MM.1S (cell line): Measurements from ENCODE around the gene DNAJB1.
A peak's percentile ranks its signal among the peaks of the same experiment; 100 is the strongest.
"Not testable (repeated sequence)": the region's sequence is repeated elsewhere in the genome, so short reads cannot be mapped to it uniquely, and the experiment has no call there.

ENCODE experiments used
- DNase-seq: peaks from one replicate; pipeline ENCODE4 v3.0.0-alpha.2; 2015
- H2AFZ ChIP-seq: fragments of 300-600 bp; sonication (generic); 2 replicates; pipeline ENCODE4 v1.6.0; 2016; ENCODE audit warnings: antibody characterized with exemption, low read length
- H3F3A ChIP-seq: fragments of 300-600 bp; sonication (generic); 2 replicates; pipeline ENCODE4 v1.6.1; 2016; ENCODE audit warnings: mild to moderate bottlenecking, antibody characterized with exemption, low read length, moderate library complexity, mixed read lengths; ENCODE audit not compliant: insufficient read depth
- H3K27ac ChIP-seq: fragments of 300-600 bp; sonication (generic); 2 replicates; pipeline ENCODE4 v1.5.1; 2016; ENCODE audit warnings: mild to moderate bottlenecking, low read length
- H3K27me3 ChIP-seq: fragments of 300-600 bp; sonication (generic); replicated peaks from 2 replicates; pipeline ENCODE4 v1.6.0; 2016; ENCODE audit warnings: low read length; ENCODE audit not compliant: insufficient read depth
- H3K36me3 ChIP-seq: fragments of 300-600 bp; sonication (generic); replicated peaks from 2 replicates; pipeline ENCODE4 v1.6.1; 2016; ENCODE audit warnings: mild to moderate bottlenecking, low read length, mixed read lengths; ENCODE audit not compliant: insufficient read depth
- H3K4me1 ChIP-seq: fragments of 300-600 bp; sonication (generic); 2 replicates; pipeline ENCODE4 v1.6.1; 2016; ENCODE audit warnings: low read length, mixed read lengths
- H3K4me2 ChIP-seq: fragments of 300-600 bp; sonication (generic); 2 replicates; pipeline ENCODE4 v1.6.0; 2016; ENCODE audit warnings: low read depth, low read length
- H3K4me3 ChIP-seq: fragments of 300-600 bp; sonication (generic); 2 replicates; pipeline ENCODE4 v1.5.1; 2016; ENCODE audit warnings: low read length, mixed read lengths
- H3K79me2 ChIP-seq: fragments of 300-600 bp; sonication (generic); 2 replicates; pipeline ENCODE4 v1.6.1; 2016; ENCODE audit warnings: mixed run types, low read length, mixed read lengths
- H3K9ac ChIP-seq: fragments of 300-600 bp; sonication (generic); 2 replicates; pipeline ENCODE4 v1.6.1; 2016; ENCODE audit warnings: low read length, mixed read lengths
- H3K9me2 ChIP-seq: fragments of 300-600 bp; sonication (generic); replicated peaks from 2 replicates; pipeline ENCODE4 v1.6.1; 2016; ENCODE audit warnings: mild to moderate bottlenecking, low read length, mixed read lengths; ENCODE audit not compliant: insufficient read depth
- H3K9me3 ChIP-seq: fragments of 300-600 bp; sonication (generic); replicated peaks from 2 replicates; pipeline ENCODE4 v1.6.1; 2016; ENCODE audit warnings: mild to moderate bottlenecking, low read length, mixed read lengths; ENCODE audit not compliant: insufficient read depth
- H4K20me1 ChIP-seq: fragments of 300-600 bp; sonication (generic); 2 replicates; pipeline ENCODE4 v1.6.1; 2016; ENCODE audit warnings: mild to moderate bottlenecking, low read length, moderate library complexity, mixed read lengths; ENCODE audit not compliant: insufficient read depth
- EZH2 ChIP-seq: fragments of 300-600 bp; sonication (generic); optimal IDR thresholded peaks from 2 replicates; pipeline ENCODE3; 2017; ENCODE audit warnings: low read depth, mild to moderate bottlenecking, antibody characterized with exemption, low read length, mixed read lengths
- EZH2phosphoT487 ChIP-seq: fragments of 300-600 bp; sonication (generic); IDR thresholded peaks from 2 replicates; pipeline ENCODE4 v1.6.1; 2018; ENCODE audit warnings: antibody characterized with exemption, low read length
- TF ChIP-seq, protein P1 (sequence below): fragments of 300-600 bp; sonication (generic); IDR thresholded peaks from 2 replicates; pipeline ENCODE4 v1.5.1; 2016; ENCODE audit warnings: antibody characterized with exemption, low read length, mixed read lengths

Gene DNAJB1

GRCh38 chr19:14510311-14511228, 7.6 kb downstream of the DNAJB1 start:
- Histone ChIP-seq H3K9me3 (no peaks in the 10 kb centered on the region), H3K79me2 (peaks cover 12% of the 10 kb centered on the region), H3K4me3 (no peak overlapping the region), H3K27ac (no peak overlapping the region), H3K36me3 (peaks cover 12% of the 10 kb centered on the region), H2AFZ (no peak overlapping the region), H3K9ac (no peak overlapping the region), H3F3A (peaks cover 28% of the 10 kb centered on the region), H3K27me3 (no peaks in the 10 kb centered on the region), H3K9me2 (no peaks in the 10 kb centered on the region), H3K4me1 (peaks cover 14% of the 10 kb centered on the region; the same call in 1 of the 2 replicates), H3K4me2 (no peak overlapping the region), H4K20me1 (0 out of 2 replicates have a peak, but pooled peaks cover 8% of the 10 kb centered on the region)
- no peak for DNase-seq
- TF ChIP-seq EZH2phosphoT487 (no peak), EZH2 (no peak)
- TF ChIP-seq, protein P1, sequence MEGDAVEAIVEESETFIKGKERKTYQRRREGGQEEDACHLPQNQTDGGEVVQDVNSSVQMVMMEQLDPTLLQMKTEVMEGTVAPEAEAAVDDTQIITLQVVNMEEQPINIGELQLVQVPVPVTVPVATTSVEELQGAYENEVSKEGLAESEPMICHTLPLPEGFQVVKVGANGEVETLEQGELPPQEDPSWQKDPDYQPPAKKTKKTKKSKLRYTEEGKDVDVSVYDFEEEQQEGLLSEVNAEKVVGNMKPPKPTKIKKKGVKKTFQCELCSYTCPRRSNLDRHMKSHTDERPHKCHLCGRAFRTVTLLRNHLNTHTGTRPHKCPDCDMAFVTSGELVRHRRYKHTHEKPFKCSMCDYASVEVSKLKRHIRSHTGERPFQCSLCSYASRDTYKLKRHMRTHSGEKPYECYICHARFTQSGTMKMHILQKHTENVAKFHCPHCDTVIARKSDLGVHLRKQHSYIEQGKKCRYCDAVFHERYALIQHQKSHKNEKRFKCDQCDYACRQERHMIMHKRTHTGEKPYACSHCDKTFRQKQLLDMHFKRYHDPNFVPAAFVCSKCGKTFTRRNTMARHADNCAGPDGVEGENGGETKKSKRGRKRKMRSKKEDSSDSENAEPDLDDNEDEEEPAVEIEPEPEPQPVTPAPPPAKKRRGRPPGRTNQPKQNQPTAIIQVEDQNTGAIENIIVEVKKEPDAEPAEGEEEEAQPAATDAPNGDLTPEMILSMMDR, result no peak

GRCh38 chr19:14507704-14508542, 10.3 kb downstream of the DNAJB1 start:
- H3K4me1 ChIP-seq, result peaks cover 14% of the 10 kb centered on the region; the same call in 1 of the 2 replicates
- H3K9ac ChIP-seq, result no peak overlapping the region
- no peaks in the 10 kb centered on the region for H3K9me3 ChIP-seq

GRCh38 chr19:14505488-14506239, 12.5 kb downstream of the DNAJB1 start:
- Histone ChIP-seq H3K9ac (no peak overlapping the region), H4K20me1 (no peaks in the 10 kb centered on the region), H3K27me3 (0 out of 2 replicates have a peak, but pooled peaks cover 5% of the 10 kb centered on the region), H3K79me2 (no peaks in the 10 kb centered on the region), H3K9me3 (no peaks in the 10 kb centered on the region), H3K4me3 (no peak overlapping the region), H3K9me2 (no peaks in the 10 kb centered on the region), H3F3A (peaks cover 5% of the 10 kb centered on the region; the same call in 1 of the 2 replicates), H3K36me3 (no peaks in the 10 kb centered on the region), H3K4me2 (no peak overlapping the region), H3K4me1 (peaks cover 14% of the 10 kb centered on the region; the same call in 1 of the 2 replicates), H3K27ac (no peak overlapping the region), H2AFZ (no peak overlapping the region)
- TF ChIP-seq, protein P1, result peak; percentile 52
- TF ChIP-seq EZH2, result no peak
- no peak for DNase-seq

More at GRCh38 chr19:14507704-14508542, 10.3 kb downstream of the DNAJB1 start:
- no peaks in the 10 kb centered on the region for H3K36me3 ChIP-seq
- H3K4me2 ChIP-seq, result no peak overlapping the region
- peaks cover 7% of the 10 kb centered on the region for H3F3A ChIP-seq
- H3K79me2 ChIP-seq, result no peaks in the 10 kb centered on the region
- no peak for DNase-seq
- H2AFZ ChIP-seq, result no peak overlapping the region
- H3K27me3 ChIP-seq, result no peaks in the 10 kb centered on the region
- H3K4me3 ChIP-seq, result no peak overlapping the region
- no peak overlapping the region; the same call in 1 of the 2 replicates for H3K27ac ChIP-seq
- no peaks in the 10 kb centered on the region for H4K20me1 ChIP-seq
- H3K9me2 ChIP-seq, result no peaks in the 10 kb centered on the region
- TF ChIP-seq, protein P1, result no peak
- TF ChIP-seq EZH2phosphoT487 (no peak), EZH2 (no peak)

- H3K4me3 ChIP-seq, DNase-seq, H3K4me2 ChIP-seq, H3K9ac ChIP-seq, H3K9me2 ChIP-seq, H3F3A ChIP-seq, H3K27ac ChIP-seq, H2AFZ ChIP-seq, H3K9me3 ChIP-seq, H3K79me2 ChIP-seq, H3K27me3 ChIP-seq, H4K20me1 ChIP-seq, H3K36me3 ChIP-seq: not testable (repeated sequence)
- H3K4me1 ChIP-seq, result peaks cover 14% of the 10 kb centered on the region; the same call in 1 of the 2 replicates
These were observed 13.6 kb downstream of the DNAJB1 start for GRCh38 chr19:14504575-14504974.
